GM19455 (cell line): ENCODE data around the gene VWA8.

Experiments used
- ATAC-seq: cut with Tn5 transposase; IDR thresholded peaks from one replicate; pipeline ENCODE4 v1.9.1; 2021; ENCODE audit not compliant: unreplicated experiment

Gene VWA8

DNA sequence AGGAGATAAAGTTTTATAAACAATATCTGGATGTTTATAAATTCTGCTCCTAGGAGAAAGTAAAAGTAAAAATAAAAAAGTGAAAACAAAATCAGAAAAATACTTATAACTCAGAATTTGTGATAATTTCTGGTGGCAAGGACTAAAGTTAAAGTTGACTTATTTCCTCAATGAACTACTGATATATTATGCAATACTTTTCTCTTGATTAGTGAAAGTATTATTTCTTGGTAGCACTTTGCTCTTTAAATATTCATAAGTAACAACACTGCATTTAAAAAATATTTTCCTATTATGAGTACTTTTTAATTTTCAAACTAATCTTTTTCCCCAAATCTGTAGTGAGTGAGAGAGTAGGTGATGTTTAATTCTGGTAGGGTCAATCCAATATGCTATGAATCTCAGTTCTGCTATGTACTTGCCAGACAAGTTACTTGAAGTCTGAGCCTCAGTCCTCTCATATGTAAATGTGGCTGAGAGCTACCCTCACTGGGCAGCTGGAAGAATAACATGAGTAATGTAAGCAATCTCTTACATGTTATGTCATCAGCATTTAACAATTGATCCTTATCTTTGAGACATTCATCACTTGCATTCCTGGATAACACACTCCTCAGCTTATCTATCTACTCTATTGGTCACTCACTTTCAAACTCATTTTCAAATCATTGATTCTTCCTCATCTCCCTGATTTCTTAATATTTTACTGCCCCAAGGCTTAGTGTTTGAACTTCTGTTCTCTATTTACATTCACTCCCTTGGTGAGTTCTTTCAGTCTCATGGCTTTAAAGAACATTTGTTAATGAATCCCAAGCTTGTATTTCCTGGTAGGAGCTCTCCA, 264.5 kb downstream of the VWA8 start:
- ATAC-seq = no peak

DNA sequence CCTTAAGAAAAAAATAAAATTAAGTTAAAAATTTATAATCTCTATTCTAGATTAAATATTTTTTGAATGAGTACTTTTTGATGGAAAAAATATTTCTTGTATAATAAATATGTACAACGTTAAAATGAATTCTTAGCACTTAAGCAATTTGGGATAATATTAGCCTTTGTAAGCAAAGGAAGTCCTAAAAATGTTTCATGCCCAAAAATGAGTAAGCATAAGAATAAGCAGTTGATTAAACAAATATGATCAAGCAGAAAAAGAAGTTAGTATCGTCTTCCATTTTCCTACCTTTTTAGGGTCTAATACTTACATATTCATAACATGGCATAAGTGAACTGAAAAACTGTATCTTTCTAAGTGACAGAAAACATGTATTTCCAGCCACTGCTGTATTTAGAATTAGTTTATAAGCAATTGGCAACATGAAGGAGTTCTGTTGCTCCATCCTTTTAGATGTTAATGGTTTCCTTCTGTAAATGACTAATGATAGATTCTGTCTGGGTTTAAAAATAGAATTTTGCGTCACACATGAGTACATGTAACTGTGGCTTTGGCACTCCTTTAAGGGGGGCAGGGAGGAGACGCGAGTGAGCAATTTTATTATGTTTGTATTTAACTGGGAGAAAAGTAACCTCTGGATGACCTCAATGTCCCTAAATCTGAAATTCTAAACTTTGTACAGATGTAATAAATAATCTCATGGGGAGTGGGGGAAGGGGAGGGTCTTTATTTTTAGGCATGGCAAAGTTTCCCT, 266.2 kb downstream of the VWA8 start:
- ATAC-seq = no peak

GRCh38 chr13:41693434-41693833, 267.5 kb downstream of the VWA8 start:
- no peak for ATAC-seq

- no peak for ATAC-seq
Measured at GRCh38 chr13:41691274-41691673, 269.6 kb downstream of the VWA8 start.

GRCh38 chr13:41682766-41683165, 278.1 kb downstream of the VWA8 start:
- no peak for ATAC-seq

- no peak for ATAC-seq
Measured at GRCh38 chr13:41682001-41682400, 278.9 kb downstream of the VWA8 start.

DNA sequence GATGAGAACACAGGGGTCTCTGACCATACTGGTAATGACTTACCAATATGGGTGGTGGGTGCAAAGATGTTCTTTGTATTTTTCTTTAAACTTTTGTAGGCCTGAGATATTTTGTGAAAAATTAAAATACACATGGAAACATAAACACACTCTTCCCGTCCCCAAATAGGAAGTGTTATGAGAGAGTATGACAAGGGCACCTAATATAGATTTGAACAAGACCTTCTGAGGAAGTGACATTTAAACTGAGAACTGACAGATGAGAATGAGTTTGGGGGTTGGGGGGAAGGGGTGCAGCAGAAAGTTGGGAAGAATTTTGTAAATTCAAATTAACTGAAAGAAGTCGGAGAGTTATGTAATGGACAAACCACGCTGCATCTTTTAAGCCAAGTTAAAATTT, 279.3 kb downstream of the VWA8 start:
- no peak for ATAC-seq

GRCh38 chr13:41680900-41681299, 280.0 kb downstream of the VWA8 start:
- no peak for ATAC-seq

DNA sequence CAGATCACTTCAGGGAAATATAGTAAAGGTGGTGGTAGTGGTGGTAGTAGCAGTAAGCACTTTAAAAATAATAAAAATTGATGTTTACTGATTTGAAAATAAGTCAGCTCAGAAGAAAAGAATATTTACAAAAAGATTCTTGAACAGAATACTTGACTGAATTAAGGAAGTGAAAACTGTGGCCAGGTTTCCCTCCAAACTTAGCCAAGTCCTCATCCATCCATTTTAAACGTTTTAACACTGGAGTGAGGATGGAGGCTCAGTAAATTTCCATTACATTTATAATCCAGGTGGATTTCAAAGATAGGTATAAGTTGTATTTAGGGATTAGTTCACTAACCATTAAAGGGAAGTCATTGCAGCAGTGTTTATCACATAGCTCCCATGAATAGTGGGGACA, 282.1 kb downstream of the VWA8 start:
- no peak for ATAC-seq

DNA sequence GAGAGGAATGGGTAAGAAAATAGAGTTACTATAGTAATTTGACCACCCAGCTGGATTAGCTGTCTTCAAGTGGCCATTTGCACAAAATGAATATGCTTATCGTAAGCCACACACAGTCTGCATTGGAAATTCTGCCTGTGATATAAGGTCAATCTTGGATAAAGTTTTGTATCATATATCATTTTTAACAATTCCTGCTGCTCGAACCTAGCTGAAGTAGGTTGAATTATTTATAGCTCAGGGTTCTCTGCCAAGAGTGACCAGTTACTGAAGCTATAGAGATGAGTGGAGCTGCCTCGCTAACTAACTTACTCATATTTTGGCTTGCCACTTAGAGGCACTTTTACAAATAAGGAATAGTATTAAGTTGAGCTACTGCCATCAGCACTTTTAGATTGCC, 282.7 kb downstream of the VWA8 start:
- ATAC-seq = no peak

GRCh38 chr13:41675306-41675705, 285.6 kb downstream of the VWA8 start:
- no peak for ATAC-seq

- no peak for ATAC-seq
Measured at GRCh38 chr13:41674246-41674645, 286.7 kb downstream of the VWA8 start.

DNA sequence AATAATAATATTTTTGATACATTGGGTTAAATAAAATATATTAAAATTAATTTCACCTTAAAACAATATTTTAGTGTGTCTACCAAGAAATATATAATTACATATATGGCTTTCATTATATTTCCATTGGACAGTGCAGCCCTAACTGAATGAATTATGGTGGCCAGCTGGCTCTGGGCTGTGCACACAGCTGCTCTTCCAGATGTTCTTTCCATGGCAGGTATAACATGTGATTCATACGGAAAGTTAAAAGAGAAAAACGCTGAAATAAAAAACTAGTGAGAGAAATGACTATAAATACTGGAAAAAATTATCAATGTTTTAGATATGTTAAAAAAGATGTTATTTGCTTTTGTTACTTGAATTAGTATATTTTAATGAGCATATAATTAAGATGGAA, 287.3 kb downstream of the VWA8 start:
- no peak for ATAC-seq

GRCh38 chr13:41670873-41671443, 290.0 kb downstream of the VWA8 start:
- no peak for ATAC-seq

- peak; percentile 79 for ATAC-seq
Measured at GRCh38 chr13:41668130-41668757, 292.7 kb downstream of the VWA8 start.

DNA sequence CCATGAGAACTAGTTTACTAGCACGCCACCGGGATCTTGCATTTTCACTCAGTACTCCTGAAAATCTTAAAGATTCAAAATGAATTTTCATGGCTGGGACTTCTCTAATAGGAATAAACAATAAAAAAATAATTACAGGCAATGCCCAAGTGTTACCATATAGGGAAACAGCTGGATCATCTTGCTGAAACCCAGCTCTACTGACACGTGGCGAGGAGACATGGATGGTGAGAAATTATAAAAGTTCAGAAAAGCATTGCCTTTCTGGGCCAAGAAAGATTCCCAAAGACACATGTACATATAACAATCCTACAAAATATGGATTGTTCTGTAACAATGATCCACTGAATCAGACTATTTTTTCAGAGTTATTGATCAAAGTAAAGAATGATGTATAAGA, 294.3 kb downstream of the VWA8 start:
- ATAC-seq = no peak

GRCh38 chr13:41660411-41660810, 300.5 kb downstream of the VWA8 start:
- ATAC-seq = no peak

DNA sequence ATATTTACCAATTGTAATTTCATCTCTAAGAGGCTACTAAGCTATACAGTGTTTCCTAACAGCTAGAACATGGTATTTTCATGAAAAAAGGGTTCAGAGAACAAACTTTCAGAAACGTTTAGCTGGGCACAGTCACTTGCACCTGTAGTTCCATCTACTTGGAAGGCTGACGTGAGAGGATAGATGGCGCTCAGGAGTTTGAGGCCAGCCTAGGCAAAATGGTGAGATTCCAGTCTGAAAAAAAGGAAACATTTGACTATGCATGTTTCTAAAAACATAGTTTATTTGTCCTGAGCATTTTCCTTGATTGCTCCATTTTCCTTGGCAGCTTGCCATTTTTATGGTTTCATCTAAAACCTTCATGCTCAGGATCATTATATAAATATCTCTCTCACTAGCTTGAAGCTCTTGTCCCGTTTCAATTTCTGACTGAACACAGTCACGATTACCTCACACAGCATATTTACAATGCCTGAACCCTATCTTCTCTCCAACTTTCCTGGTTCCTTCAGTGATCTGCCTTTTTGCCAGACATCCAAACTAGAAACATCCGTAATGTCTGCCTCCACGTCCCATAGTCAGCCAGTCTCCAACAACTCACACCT, 302.8 kb downstream of the VWA8 start:
- no peak for ATAC-seq

DNA sequence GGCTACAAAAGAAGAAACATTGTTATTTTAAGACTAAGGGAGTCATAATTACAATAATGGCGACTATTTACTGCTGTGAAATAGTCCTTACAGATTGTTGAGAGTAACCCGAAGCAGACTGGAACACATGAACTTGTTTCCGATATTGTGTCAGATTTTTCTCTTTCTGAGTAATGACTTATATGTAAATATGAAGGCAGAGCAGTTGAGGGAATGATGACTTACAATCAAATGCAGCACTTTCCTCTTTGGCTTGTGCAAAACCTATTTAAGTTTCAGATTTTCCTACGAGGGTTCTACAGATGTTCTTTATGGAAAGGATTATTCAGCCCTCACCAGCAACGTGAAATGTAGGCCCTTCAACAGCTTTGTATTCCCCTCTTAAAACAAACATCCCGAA, 304.9 kb downstream of the VWA8 start:
- no peak for ATAC-seq

GRCh38 chr13:41654796-41655195, 306.1 kb downstream of the VWA8 start:
- no peak for ATAC-seq

GRCh38 chr13:41652735-41653361, 308.1 kb downstream of the VWA8 start:
- no peak for ATAC-seq
